ENCODE data around the gene CD40.

The CD40 gene

GRCh38 chr20:46175127-46175494 is 57.0 kb downstream of the CD40 start:
- DNase-seq: no peak

- DNase-seq: no peak
Observed at GRCh38 chr20:46176739-46177378, 58.7 kb downstream of the CD40 start.

- DNase-seq: no peak
Observed at GRCh38 chr20:46177768-46178167, 59.7 kb downstream of the CD40 start.

- no peak for DNase-seq
Observed at GRCh38 chr20:46178891-46179290, 60.8 kb downstream of the CD40 start.

Data from NK-92 treated with Interleukin-12 subunit alpha and Interleukin-12 subunit beta, amount 100 ng/mL, for 24 hours (cell line).